ENCODE data around the gene C2CD2.
"Not testable (repeated sequence)": the region's sequence is repeated elsewhere in the genome, so short reads cannot be mapped to it uniquely, and the experiment has no call there.

DNA sequence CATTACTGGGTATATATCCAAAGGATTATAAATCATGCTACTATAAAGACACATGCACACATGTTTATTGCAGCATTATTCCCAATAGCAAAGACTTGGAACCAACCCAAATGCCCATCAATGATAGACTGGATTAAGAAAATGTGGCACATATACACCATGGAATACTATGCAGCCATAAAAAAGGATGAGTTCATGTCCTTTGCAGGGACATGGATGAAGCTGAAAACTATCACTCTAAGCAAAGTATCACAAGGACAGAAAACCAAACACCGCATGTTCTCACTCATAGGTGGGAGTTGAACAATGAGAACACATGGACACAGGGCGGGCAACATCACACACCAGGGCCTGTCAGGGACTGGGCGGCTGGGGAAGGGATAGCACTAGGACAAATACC lies 4.2 kb downstream of the C2CD2 start:
- TF ChIP-seq CTCF, POLR2A, EP300 (IDR thresholded peaks at IDR 0.05): not testable (repeated sequence)

All from tibial nerve (tissue), 4 donors.